NCI-H2029 treated with DMSO at 0.1 percent for 48 hours (cell line): ENCODE results near the gene SPACA6.
"Not testable (repeated sequence)": the region's sequence is repeated elsewhere in the genome, so short reads cannot be mapped to it uniquely, and the experiment has no call there.

Source experiments
- DNase-seq: peaks from one replicate; lab custom pipeline; 2025; lab: John Stamatoyannopoulos, UW

The SPACA6 gene

DNA sequence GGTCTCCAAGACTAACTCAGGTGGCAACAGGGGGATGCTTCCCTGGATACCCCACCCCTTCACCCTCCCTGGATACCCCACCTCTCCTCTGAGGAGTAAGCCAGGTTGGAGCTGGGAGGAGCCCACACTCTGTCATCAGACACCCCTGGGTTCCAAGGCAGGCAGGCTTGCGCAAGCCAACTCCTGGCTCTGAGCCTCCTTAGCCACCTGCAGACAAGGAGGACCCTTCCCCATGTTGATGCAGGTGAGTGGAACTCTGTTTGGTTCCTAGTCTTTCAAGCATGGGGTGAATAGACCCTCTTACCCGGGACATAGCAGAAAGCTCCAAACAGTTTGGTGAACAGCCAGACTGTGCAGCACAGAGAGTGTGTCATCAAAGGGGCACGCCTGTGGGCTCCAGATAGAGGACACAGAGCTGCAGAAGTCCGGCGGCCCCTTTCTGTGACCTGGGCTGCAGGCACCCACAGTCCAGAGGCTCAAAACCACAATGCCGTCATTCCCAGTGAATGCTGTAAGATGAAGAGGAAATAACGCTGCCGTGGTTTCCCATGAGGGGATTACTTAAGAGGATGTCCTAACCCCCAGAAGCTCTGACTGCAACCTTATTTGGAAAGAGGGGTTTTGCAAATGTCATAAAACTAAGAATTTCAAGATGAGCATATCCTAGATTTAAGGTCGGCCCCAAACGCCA lies 42.8 kb downstream of the SPACA6 start:
- DNase-seq: no peak

GRCh38 chr19:51737389-51737788 lies 44.3 kb downstream of the SPACA6 start:
- no peak for DNase-seq

- DNase-seq: no peak
These were observed 44.8 kb downstream of the SPACA6 start for GRCh38 chr19:51737924-51738323.

GRCh38 chr19:51738523-51738922 lies 45.4 kb downstream of the SPACA6 start:
- not testable (repeated sequence) for DNase-seq

- no peak for DNase-seq
These were observed 46.5 kb downstream of the SPACA6 start for GRCh38 chr19:51739466-51740213.

DNA sequence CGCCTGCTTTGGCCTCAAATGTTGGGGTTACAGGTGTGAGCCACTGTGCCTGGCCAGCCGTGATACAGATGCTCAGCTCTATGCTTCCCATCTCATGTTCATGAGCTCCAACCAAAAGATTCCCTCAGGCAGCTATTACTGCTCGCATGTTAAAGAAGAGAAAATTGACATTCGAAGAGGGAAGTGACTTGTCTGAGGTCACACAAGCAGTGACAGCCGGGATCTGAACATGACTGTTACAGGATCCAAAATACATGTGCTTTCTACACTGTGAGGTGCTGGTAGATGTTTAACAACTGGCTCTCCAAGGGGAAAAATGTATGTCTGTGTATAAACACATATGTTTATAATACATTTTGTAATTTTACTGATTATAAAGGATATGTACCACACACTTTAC lies 47.2 kb downstream of the SPACA6 start:
- DNase-seq: no peak

- DNase-seq: no peak
These were observed 49.7 kb downstream of the SPACA6 start for GRCh38 chr19:51742789-51743188.

DNA sequence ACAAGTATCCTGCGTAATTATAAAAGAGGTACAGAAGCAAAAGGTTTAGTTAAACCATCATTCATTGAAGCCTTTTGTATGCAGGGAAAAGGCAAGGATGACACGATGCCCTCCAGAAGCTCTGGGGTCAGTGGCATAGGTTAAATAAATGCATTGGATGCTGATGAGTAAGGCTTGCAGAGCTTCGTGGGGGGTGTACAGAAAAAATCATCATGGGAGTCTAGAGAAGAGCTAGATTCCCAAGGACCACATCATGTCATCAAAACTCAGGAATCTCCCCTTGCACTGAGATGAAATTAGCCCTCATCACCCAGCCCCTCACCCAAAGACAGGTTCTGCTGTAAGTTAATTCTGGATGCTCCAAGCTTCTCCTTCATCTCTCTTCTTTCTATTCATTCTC lies 50.3 kb downstream of the SPACA6 start:
- no peak for DNase-seq

GRCh38 chr19:51746731-51747130 lies 53.6 kb downstream of the SPACA6 start:
- DNase-seq: no peak

DNA sequence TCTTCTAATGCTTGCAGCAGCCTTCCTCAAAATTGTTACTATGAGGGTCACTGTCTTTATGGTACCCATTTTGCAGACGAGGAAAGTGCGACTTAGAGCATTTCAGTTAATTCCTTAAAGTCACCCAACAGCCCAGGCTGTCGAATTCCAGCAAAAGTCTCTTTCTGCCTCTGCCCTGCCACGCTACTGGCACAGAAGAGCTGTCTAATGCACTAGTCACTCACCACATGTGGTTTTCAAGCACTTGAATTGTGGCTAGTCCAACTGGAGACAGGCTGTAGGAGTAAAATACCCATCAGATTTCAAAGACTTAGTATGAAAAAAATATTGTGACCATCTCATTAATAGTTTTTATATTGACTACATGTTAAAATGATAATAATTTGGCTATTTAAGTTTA lies 56.8 kb downstream of the SPACA6 start:
- DNase-seq: no peak

DNA sequence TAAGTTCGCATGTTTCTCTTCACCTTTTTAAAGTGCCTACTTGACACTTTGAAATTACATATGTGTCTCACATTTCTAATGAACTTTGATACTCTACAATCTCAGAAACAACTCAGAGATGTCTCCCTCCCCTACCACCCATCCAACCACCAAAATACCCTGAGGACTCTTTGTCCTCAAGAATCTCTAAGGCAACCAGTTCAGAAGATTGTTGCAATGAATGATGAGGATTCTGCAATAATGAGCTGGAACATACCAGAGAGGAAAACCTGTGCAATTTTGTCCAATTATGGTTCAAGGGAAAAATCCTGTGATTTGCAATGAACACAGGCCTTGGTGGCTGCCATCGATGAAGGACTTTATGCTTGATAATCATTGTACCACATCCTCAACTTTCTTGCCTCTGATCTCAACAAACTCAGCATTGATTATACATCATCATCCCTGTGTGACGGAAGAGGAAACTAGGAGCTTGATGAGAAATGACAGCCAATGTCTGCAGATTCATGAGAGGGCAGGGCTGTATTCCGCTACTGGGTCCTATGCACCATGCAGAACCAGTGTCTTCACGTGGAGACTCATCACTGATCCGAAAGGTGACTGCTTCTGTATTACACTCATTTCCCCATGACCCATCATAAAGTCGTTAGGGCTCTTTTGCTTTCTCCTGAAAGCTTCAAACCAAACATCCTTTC lies 57.4 kb downstream of the SPACA6 start:
- no peak for DNase-seq

DNA sequence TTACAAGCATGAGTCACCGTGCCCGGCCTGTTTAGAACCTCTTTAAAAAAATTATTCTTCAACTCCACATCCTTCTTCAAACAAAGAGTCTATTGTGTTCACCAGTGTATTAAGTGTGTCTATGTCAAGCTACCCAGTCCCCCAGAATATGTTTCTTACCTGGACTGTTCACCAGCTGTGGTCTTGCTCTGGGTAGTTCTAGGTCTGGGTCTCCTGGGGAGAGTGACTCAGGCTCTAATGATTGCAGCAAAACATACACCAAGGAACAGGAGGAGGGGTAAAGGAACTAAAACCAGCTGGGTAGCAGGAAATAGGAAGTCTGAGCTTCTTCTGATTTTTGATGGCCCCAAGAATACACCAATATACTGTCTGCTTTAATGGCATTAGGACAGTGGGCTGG lies 58.5 kb downstream of the SPACA6 start, which contains the start of gene FPR1:
Gene FPR1 (minus strand): TSS at position 224 of the 400 bp plus-strand sequence. CDS start 4,884 bp downstream, outside the sequence.
- no peak for DNase-seq

GRCh38 chr19:51754109-51754508 lies 61.0 kb downstream of the SPACA6 start:
- no peak for DNase-seq

DNA sequence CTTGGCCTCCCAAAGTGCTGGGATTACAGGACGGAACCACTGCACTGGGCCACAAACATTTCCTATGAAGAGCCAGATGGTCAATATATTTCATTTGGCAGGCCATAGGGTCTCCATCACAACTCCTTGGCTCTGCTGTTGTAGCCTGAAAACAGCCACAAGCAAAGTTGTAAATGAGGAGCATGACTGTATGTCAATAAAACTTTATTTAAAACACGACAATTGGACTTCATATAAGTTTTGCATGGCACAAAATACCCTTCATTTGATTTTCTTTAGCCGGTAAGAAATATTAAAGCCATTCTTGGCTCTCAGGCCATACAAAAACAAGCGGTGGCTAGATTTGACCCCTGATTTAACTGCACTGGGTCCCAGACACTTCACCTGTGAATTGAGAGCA lies 61.6 kb downstream of the SPACA6 start:
- DNase-seq: no peak
